ENCODE measurements around the gene SLC38A7. TPM values are rescaled to one million over a fixed set of nuclear protein-coding genes. Genes with fewer than 3 reads are reported as not detected.

SLC38A7 gene, protein sequence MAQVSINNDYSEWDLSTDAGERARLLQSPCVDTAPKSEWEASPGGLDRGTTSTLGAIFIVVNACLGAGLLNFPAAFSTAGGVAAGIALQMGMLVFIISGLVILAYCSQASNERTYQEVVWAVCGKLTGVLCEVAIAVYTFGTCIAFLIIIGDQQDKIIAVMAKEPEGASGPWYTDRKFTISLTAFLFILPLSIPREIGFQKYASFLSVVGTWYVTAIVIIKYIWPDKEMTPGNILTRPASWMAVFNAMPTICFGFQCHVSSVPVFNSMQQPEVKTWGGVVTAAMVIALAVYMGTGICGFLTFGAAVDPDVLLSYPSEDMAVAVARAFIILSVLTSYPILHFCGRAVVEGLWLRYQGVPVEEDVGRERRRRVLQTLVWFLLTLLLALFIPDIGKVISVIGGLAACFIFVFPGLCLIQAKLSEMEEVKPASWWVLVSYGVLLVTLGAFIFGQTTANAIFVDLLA
- 8.8 and 9.9 TPM in 2 replicates for total RNA-seq

DNA sequence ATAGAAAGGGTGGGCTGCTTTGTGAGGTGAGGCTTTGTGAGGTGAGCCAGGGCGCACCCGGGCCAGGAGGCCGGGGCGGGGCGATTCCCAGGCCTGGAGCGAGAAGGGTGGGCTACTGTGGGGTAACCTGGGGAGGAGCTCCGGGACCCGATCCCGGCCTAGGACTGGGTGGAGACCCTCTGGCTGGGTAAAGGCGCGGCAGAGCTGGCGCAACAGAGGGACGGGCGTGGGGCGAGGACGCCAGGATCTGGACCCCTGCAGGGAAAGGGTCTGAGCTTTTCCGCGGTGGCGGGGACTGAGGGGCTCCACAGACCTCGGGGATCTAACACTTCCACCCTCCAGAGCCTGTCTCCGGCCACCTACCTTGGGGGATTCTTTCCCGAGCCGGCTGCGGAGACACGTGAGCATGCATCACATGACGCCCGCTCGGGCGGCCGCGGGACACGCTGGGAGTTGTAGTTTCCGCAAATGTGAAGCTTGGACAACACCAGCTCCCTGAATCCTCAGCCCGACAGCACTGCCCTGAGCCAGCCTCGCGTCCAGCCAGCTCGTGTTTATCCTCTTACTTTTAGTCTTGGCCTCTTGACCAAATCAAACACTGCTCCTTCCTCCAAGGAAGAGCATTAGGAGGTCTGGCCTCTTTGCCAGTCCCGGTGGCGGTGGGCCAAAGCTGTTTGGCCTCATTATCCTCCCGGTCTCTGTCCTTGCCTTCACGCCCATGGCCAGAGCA, at the start of gene SLC38A7:
TSS of gene SLC38A7 (minus strand) at position 417 of the 730 bp plus-strand sequence. CDS start 4,644 bp downstream, outside the sequence.

DNA sequence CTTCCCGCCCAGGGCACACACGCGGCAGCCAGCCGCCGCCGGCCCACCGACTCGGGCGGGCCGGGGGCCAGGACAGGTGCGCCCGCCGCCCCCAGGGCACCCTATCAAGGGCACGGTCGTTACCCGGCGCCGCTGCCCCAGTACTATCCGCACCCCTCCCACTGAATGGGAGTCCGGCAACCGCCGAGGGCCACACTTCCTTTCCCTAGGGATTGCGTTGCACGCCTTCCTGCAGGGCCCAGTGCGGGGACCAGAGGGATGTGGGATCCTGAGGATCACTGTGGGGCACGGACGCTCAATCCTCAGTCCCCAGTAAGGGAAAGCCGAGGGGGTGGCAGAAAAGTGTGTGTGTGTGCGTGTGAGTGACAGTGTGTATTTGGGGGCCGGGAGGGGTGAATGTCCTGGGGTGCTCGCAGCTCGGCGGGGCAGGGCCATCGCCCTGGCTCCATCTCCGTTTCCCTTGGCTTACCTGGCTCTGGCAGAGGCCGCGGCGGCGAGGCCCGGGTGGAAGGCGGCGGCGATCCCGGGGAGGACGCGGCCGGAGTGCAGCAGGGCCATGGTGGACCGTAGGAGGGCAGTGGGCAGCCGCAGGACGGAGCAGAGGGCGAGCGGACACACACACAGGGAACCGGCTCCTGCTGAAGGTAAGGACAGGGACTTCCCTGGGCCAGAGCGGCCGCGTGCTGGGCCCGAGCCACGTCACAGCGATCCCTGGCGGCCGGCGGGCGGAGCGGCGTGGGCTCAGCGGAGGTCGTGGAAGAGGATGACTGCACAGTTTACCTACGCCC, 49.3 kb upstream of the SLC38A7 start, which contains the start of gene GOT2:
TSS of gene GOT2 (minus strand) at position 646 of the 788 bp plus-strand sequence. CDS start at position 558, 88 bp downstream.

DNA sequence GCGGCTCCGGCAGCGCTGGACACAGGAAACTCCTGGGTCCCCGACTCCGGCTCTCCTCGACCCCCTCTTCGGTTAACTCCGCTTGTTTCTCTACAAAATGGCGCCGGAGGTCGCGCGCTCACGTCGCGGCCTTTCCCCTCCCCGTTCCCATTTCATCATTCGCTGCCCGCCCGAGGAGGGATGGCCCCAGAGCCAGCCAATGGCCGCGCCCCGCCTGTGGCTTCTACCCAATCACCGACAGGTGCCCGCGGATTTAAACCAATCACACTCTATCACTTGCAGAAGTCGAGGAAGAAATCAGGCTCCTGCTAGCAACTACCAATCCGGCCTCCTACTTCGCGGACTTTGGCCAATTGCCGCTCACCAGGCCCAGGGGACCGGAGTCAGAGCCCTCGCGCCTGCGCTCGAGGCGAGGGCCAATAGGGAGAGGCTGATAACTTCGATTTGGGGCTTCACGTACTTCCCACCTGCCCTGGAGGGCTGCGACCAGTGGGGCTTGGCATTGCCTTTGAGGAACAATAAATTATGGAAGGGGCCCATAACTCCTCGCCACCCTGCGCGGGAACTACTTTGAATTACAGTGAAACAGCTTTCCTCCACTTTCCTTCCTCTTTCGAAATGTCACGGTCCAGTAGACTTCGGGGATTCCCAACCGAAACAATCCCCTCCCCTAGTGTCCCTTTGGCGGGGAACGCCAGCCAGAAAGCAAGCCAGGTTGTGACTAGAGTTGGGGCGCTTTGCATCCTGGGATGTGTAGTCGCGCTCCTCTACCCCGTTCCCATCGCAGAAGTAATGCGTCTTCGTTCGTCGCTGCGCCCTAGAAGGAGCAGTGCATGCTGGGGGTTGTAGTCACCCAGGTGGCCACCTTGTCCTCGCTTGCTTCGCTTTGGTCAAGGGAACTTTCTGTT, 54.6 kb downstream of the SLC38A7 start, which contains the start of gene CNOT1:
TSS of gene CNOT1 (minus strand) at position 94 of the 908 bp plus-strand sequence. CDS start 30,489 bp downstream, outside the sequence.

Other genes starting within 250 kb of the SLC38A7 start
- gene NDRG4, start 184.6 kb downstream of the SLC38A7 start, total RNA-seq = 20.7 and 21.7 TPM in 2 replicates
- 5.9 and 10.1 TPM in 2 replicates for gene SETD6, start 169.3 kb downstream of the SLC38A7 start, total RNA-seq
- gene CNOT1, start 54.9 kb downstream of the SLC38A7 start, total RNA-seq = 66.6 TPM in 2 replicates
- 92.8 and 94.7 TPM in 2 replicates for gene GOT2, start 49.5 kb upstream of the SLC38A7 start, total RNA-seq

Data from bronchus fibroblast of lung (primary cell).